RWPE1 (cell line): ENCODE results near the gene NCK1.
A peak's percentile ranks its signal among the peaks of the same experiment; 100 is the strongest.
"Not testable (repeated sequence)": the region's sequence is repeated elsewhere in the genome, so short reads cannot be mapped to it uniquely, and the experiment has no call there.

Experiments
- CTCF ChIA-PET: fragments of 350-600 bp; sonication (Branson Sonifier 250); formaldehyde crosslinking; extraction: SDS; loops from one replicate; lab custom pipeline; 2021; lab: Yijun Ruan, JAX
- POLR2A ChIA-PET: fragments of 400-600 bp; formaldehyde crosslinking; extraction: SDS; loops from one replicate; lab custom pipeline; 2020; ENCODE audit warnings: antibody characterized with exemption; ENCODE audit not compliant: low non-redundant PET; lab: Yijun Ruan, JAX
- DNase-seq: peaks from one replicate; pipeline ENCODE4 v3.0.0; 2012; ENCODE audit warnings: low spot score
- H3K27ac ChIP-seq: fragments of 450-650 bp; 2 replicates; pipeline ENCODE4 v1.5.1; 2017
- TF ChIP-seq, protein P1 (sequence below): fragments of 450-650 bp; conservative IDR thresholded peaks from 2 replicates; pipeline ENCODE4 v1.5.1; 2017; ENCODE audit warnings: low read depth, mild to moderate bottlenecking

Gene NCK1

DNA sequence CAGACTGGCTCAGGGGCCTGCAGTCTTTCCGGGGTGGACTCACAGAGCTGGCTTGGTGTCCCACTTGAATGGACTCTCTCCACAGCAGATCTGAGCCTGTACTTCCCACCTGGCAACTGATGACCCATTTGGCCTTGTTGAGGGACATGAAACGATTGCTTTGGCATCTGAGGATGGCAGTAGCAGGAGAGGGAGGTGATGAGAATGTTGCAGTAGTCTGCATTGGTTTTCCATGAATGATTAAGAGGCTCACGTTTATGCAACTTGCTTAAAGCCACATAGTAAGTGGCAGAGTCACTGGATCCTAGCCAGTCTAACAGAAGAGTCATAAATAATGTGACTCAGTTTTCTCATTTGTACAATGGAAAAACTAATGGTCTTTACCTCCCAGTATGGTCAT, 117.7 kb downstream of the NCK1 start:
- no peak for DNase-seq
- TF ChIP-seq, protein P1, sequence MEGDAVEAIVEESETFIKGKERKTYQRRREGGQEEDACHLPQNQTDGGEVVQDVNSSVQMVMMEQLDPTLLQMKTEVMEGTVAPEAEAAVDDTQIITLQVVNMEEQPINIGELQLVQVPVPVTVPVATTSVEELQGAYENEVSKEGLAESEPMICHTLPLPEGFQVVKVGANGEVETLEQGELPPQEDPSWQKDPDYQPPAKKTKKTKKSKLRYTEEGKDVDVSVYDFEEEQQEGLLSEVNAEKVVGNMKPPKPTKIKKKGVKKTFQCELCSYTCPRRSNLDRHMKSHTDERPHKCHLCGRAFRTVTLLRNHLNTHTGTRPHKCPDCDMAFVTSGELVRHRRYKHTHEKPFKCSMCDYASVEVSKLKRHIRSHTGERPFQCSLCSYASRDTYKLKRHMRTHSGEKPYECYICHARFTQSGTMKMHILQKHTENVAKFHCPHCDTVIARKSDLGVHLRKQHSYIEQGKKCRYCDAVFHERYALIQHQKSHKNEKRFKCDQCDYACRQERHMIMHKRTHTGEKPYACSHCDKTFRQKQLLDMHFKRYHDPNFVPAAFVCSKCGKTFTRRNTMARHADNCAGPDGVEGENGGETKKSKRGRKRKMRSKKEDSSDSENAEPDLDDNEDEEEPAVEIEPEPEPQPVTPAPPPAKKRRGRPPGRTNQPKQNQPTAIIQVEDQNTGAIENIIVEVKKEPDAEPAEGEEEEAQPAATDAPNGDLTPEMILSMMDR: no peak
- CTCF ChIA-PET: no interaction called here
- POLR2A ChIA-PET: interaction anchor here (0.6 kb wide), 1 partner anchor 22 kb away, joined by 3 read pairs; the partner anchor contains the start of gene IL20RB
- peak overlapping the region; percentile 67 for H3K27ac ChIP-seq

DNA sequence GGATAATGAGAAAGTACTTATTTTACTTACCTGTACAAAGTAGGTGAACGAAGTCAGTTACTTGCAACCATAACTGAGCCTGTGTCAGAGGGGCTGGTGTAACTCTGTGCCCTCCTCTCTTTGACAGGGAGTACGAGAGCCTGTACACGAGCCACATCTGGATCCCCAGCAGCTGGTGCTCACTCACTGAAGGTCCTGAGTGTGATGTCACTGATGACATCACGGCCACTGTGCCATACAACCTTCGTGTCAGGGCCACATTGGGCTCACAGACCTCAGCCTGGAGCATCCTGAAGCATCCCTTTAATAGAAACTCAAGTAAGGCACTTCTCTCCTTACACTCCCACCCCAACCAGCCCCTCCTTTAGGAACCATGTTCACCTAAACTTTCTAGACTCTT, 120.0 kb downstream of the NCK1 start:
- CTCF ChIA-PET: interaction anchor here (0.5 kb wide), 1 partner anchor 732 kb away, joined by 4 read pairs; no protein-coding TSS in a partner anchor
- TF ChIP-seq, protein P1: no peak
- peak overlapping the region; percentile 99 for H3K27ac ChIP-seq
- no peak for DNase-seq
- POLR2A ChIA-PET: no interaction called here

DNA sequence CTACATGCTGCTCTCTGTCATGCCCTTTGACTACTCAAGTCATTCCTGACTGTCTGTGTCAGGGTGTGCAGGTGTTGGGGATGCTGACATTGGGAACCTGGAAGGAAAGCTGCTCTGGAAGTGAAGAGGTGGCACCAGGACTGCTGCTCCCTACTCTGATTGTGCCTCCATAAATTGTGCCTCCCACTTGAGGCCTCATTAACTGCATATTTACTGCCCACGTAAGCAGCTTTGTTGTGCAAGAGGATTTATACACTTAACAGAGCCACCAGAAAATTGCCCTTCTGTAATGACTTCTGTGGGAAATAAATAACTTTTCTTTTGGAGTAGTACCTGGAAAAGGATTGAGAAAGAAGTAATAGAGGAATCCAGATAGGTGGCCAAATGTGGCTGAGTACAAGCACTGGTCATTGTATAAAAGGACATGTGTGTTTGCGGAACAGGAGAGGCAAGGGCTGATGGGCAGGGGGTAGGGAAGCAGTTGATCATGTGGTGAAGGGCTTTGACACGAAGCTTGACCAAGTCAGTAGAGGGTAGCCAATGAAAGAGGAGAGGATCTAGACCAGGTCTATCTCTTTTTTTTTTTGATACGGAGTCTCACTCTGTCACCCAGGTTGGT, 120.6 kb downstream of the NCK1 start:
- TF ChIP-seq, protein P1: no peak
- DNase-seq: no peak
- H3K27ac ChIP-seq: peak overlapping the region; percentile 99
- POLR2A ChIA-PET: no interaction called here
- CTCF ChIA-PET: interaction anchor here (0.5 kb wide), 1 partner anchor 733 kb away, joined by 4 read pairs; no protein-coding TSS in a partner anchor

DNA sequence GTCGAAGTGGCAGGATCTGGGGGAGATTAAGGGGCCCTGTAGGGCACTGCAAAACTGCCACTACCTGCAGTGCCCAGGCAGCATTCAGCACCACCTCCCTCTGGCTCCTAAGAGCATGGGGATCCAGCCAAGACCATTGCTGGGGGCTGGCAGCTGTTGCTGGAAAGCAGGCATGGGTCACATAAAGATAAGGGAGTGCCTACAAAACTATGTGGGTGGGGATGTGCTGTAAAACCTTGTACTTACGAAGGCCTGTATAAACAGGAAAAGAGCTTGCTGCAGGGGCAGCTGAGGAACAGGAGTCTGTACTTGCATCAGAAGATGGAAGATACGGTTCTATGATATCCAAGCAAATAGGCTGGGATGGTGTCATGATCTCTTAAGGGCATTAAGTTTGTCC, 122.8 kb downstream of the NCK1 start:
- POLR2A ChIA-PET: no interaction called here
- TF ChIP-seq, protein P1: no peak
- CTCF ChIA-PET: no interaction called here
- H3K27ac ChIP-seq: peak overlapping the region; percentile 99
- DNase-seq: peak; percentile 71

DNA sequence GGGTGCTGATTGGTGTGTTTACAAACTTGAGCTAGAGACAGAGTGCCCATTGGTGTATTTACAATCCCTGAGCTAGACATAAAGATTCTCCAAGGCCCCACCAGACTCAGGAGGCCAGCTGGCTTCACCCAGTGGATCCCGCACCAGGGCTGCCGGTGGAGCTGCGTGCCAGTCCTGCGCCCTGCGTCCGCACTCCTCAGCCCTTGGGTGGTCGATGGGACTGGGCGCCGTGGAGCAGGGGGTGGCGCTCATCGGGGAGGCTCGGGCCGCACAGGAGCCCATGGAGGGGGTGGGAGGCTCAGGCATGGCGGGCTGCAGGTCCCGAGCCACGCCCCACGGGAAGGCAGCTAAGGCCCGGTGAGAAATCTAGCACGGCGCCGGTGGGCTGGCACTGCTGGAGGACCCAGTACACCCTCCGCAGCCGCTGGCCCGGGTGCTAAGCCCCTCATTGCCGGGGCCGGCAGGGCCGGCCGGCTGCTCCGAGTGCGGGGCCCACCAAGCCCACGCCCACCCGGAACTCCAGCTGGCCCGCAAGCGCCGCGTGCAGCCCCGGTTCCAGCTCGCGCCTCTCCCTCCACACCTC, 125.5 kb downstream of the NCK1 start:
- POLR2A ChIA-PET, CTCF ChIA-PET, DNase-seq: not testable (repeated sequence)
- H3K27ac ChIP-seq: peak overlapping the region; percentile 99

DNA sequence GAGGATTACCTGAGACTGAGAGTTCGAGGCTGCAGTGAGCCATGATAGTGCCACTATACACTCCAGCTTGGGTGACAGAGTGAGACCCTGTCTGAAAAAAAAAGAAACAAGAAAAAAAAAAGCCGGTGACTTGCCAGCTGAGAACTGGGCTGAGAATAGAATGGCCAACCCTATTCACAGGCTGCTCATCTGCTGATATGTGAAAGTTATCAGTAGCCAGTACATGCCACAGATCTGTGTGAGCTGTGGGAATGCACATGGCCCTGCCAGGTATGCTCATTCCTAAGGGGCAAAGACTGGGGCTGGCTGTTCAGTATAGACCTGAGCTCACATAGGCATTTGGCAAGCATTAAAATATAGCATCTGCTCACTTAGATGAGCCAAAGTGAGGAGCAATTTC, 126.6 kb downstream of the NCK1 start:
- ChIA-PET CTCF (no interaction called here), POLR2A (no interaction called here)
- H3K27ac ChIP-seq: peak overlapping the region; percentile 99
- no peak for DNase-seq
- TF ChIP-seq, protein P1: no peak

DNA sequence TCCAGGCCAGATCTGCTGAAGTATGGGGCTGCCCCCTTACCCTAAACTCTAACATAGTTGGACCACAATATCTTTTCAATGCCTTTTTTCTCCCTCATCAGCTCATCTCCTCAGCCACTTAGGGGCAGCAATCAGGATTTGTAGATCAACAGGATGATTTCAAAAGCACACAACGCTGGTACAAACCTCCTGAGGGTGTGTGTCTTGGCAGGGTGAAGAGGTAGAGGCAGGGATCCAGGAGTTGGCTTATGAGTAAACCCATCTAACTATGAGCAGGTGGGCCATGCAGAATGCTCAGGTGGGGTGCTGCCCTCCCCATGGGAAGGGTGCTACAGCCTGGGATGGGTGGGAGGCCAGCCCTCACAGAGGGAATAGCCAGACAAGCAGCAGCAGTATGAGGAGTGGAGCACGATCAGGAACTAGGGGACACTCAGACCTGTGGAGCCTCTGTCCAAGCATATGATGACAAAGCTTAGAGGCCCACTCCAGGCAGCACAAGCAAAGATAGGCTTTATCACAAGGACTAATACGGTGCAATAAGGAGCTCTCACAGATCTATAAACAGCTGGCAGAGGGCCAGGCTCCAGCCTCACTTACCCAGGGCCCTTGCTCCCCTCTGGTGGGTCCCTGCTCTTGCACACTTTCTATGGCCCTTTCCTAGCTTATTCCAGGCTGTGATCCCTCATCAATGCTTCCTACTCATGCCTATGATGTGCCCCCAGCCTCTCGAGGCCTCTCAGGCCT, 127.9 kb downstream of the NCK1 start:
- TF ChIP-seq, protein P1: no peak
- H3K27ac ChIP-seq: peak overlapping the region; percentile 99
- no peak for DNase-seq
- CTCF ChIA-PET: interaction anchor here (0.5 to 1.2 kb wide), 2 partner anchors 85 to 238 kb away, joined by 4 read pairs; partner anchors contain the start of gene STAG1
- POLR2A ChIA-PET: no interaction called here
